Hepatocyte (in vitro differentiated cells): ENCODE results near the gene SMG7. TPM values are rescaled to one million over a fixed set of nuclear protein-coding genes. Genes with fewer than 3 reads are reported as not detected.
A peak's percentile ranks its signal among the peaks of the same experiment; 100 is the strongest.

Experiments used
- DNase-seq: peaks from one replicate; pipeline ENCODE4 v3.0.0-alpha.2; 2016; ENCODE audit warnings: low spot score
- H2AFZ ChIP-seq: fragments of 200-600 bp; sonication (generic); 2 replicates; pipeline ENCODE4 v1.6.0; 2016; ENCODE audit warnings: antibody characterized with exemption, mild to moderate bottlenecking
- H3K27ac ChIP-seq: fragments of 200-600 bp; sonication (generic); 2 replicates; pipeline ENCODE4 v1.5.1; 2016; ENCODE audit warnings: mild to moderate bottlenecking
- H3K27me3 ChIP-seq: fragments of 200-600 bp; sonication (generic); 2 replicates; pipeline ENCODE4 v1.6.1; 2016
- H3K36me3 ChIP-seq: fragments of 200-600 bp; sonication (generic); replicated peaks from 2 replicates; pipeline ENCODE4 v1.5.1; 2016; ENCODE audit warnings: low read depth; ENCODE audit not compliant: insufficient read depth
- H3K4me1 ChIP-seq: fragments of 200-600 bp; sonication (generic); 2 replicates; pipeline ENCODE4 v1.5.1; 2016; ENCODE audit warnings: mild to moderate bottlenecking, moderate library complexity; ENCODE audit not compliant: insufficient read depth
- H3K4me2 ChIP-seq: fragments of 200-600 bp; sonication (generic); 2 replicates; pipeline ENCODE4 v1.6.0; 2016
- H3K4me3 ChIP-seq: fragments of 200-600 bp; sonication (generic); 2 replicates; pipeline ENCODE4 v1.5.1; 2016; ENCODE audit warnings: mild to moderate bottlenecking
- H3K79me2 ChIP-seq: fragments of 200-600 bp; sonication (generic); 2 replicates; pipeline ENCODE4 v1.6.0; 2017; ENCODE audit warnings: mild to moderate bottlenecking
- H3K9me2 ChIP-seq: fragments of 200-600 bp; sonication (generic); replicated peaks from 2 replicates; pipeline ENCODE4 v1.6.0; 2017; ENCODE audit warnings: mild to moderate bottlenecking; ENCODE audit not compliant: insufficient read depth
- H3K9me3 ChIP-seq: fragments of 200-600 bp; sonication (generic); 2 replicates; pipeline ENCODE4 v1.5.1; 2016; ENCODE audit warnings: low read depth, mild to moderate bottlenecking
- H4K20me1 ChIP-seq: fragments of 200-600 bp; sonication (generic); 2 replicates; pipeline ENCODE4 v1.6.0; 2016; ENCODE audit warnings: mild to moderate bottlenecking; ENCODE audit not compliant: insufficient read depth, poor library complexity, severe bottlenecking
- EZH2 ChIP-seq: fragments of 200-600 bp; sonication (generic); IDR thresholded peaks from 2 replicates; pipeline ENCODE4 v1.6.1; 2016; ENCODE audit warnings: antibody characterized with exemption, mild to moderate bottlenecking, borderline replicate concordance
- EZH2phosphoT487 ChIP-seq: fragments of 200-600 bp; sonication (generic); IDR thresholded peaks from one replicate; pipeline ENCODE4 v1.6.1; 2018; ENCODE audit warnings: antibody characterized with exemption, mild to moderate bottlenecking, low read depth, moderate library complexity; ENCODE audit not compliant: unreplicated experiment, severe bottlenecking
- WGBS: methylation state at CpG from one replicate; pipeline ENCODE4 v1.1.6; 2016; ENCODE audit warnings: low lambda C conversion rate; ENCODE audit errors: missing lambda C conversion rate; 5-methylcytosine and 5-hydroxymethylcytosine counted together
- polyA plus RNA-seq: library from polyadenylated mRNA; unstranded; fragments of >200 nt; fragmentation: Nextera tagmentation; extraction: Ambion mirVana; gene quantifications from 2 replicates; pipeline ENCODE4 v1.2.1, GENCODE V29; 2016
- total RNA-seq: library from RNA; depleted of rRNA; stranded (reverse); fragments of >200 nt; gene quantifications from 2 replicates; pipeline ENCODE4 v1.2.3, GENCODE V29; 2014
- TF ChIP-seq, protein P1 (sequence below): fragments of 200-600 bp; sonication (generic); IDR thresholded peaks from 2 replicates; pipeline ENCODE4 v1.5.1; 2016; ENCODE audit warnings: antibody characterized with exemption, mild to moderate bottlenecking; ENCODE audit not compliant: poor library complexity

Gene SMG7
- total and polyA plus RNA-seq, 2 experiments from 2014 or later, result 28.1 to 39.5 TPM

DNA sequence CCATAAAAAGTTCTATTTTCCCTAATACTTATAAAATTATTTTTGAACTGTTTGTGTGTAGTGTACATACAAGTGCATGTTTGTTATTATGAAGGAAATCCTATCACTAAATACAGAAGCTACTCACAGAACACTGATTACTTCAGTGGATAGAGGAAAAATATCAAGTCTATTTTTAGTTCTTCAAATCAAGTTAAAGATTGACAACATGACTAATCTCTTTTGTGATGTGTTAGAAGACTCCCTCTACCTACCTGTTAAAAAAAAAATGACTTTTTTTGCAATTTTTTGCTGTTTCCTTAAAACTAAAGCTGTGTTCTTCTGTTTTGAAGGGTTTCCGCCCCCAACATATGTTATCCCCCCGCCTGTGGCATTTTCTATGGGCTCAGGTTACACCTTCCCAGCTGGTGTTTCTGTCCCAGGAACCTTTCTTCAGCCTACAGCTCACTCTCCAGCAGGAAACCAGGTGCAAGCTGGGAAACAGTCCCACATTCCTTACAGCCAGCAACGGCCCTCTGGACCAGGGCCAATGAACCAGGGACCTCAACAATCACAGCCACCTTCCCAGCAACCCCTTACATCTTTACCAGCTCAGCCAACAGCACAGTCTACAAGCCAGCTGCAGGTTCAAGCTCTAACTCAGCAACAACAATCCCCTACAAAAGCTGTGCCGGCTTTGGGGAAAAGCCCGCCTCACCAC, 72.4 kb downstream of the SMG7 start:
- TF ChIP-seq EZH2 (no peak), EZH2phosphoT487 (no peak)
- TF ChIP-seq, protein P1, sequence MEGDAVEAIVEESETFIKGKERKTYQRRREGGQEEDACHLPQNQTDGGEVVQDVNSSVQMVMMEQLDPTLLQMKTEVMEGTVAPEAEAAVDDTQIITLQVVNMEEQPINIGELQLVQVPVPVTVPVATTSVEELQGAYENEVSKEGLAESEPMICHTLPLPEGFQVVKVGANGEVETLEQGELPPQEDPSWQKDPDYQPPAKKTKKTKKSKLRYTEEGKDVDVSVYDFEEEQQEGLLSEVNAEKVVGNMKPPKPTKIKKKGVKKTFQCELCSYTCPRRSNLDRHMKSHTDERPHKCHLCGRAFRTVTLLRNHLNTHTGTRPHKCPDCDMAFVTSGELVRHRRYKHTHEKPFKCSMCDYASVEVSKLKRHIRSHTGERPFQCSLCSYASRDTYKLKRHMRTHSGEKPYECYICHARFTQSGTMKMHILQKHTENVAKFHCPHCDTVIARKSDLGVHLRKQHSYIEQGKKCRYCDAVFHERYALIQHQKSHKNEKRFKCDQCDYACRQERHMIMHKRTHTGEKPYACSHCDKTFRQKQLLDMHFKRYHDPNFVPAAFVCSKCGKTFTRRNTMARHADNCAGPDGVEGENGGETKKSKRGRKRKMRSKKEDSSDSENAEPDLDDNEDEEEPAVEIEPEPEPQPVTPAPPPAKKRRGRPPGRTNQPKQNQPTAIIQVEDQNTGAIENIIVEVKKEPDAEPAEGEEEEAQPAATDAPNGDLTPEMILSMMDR, result no peak
- DNase-seq, result peak; percentile 62
- Histone ChIP-seq H4K20me1 (no peaks in the 10 kb centered on the region), H3K36me3 (no peaks in the 10 kb centered on the region), H2AFZ (no peak overlapping the region), H3K79me2 (peaks cover 2% of the 10 kb centered on the region), H3K4me2 (no peak overlapping the region), H3K27ac (peak overlapping the region; percentile 78), H3K27me3 (no peaks in the 10 kb centered on the region), H3K9me3 (no peaks in the 10 kb centered on the region), H3K4me1 (peaks cover 5% of the 10 kb centered on the region), H3K9me2 (no peaks in the 10 kb centered on the region), H3K4me3 (no peak overlapping the region)
- 77% methylated on average over 5 of the region's 5 CpGs for WGBS

DNA sequence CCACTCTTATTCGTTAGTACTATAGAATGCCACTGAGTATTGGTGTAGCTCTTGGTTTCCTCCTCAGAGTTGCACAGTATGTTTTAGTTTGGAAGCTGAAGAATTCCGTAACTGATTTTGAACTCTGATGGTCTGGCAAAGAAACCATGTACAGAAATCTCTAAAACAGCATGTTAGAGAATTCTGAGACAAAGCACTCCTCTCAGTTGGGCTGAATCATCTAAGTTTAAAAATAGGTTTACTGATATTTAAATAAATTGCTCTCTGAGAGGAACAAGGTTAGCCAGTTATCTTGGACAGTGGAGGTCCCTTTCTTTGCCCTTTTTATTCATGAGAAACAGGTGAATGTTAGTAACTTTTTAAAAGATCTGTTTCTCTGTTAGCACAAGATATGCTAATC, 74.1 kb downstream of the SMG7 start:
- no peaks in the 10 kb centered on the region for H3K27me3 ChIP-seq
- TF ChIP-seq EZH2, result no peak
- no peak for TF ChIP-seq EZH2phosphoT487
- TF ChIP-seq, protein P1, result no peak
- H3K36me3 ChIP-seq, result no peaks in the 10 kb centered on the region
- peaks cover 2% of the 10 kb centered on the region for H3K79me2 ChIP-seq
- H3K9me3 ChIP-seq, result no peaks in the 10 kb centered on the region
- 94% methylated on average over 2 of the region's 2 CpGs for WGBS
- H3K4me1 ChIP-seq, result peaks cover 5% of the 10 kb centered on the region
- H3K9me2 ChIP-seq, result no peaks in the 10 kb centered on the region
- DNase-seq, result no peak
- no peak overlapping the region for H2AFZ ChIP-seq
- H3K4me3 ChIP-seq, result no peak overlapping the region
- H4K20me1 ChIP-seq, result no peaks in the 10 kb centered on the region
- H3K4me2 ChIP-seq, result no peak overlapping the region
- H3K27ac ChIP-seq, result peak overlapping the region; percentile 78

- H3K27ac ChIP-seq, result no peak overlapping the region
- peaks cover 5% of the 10 kb centered on the region for H3K4me1 ChIP-seq
- H3K4me2 ChIP-seq, result no peak overlapping the region
- no peaks in the 10 kb centered on the region for H3K9me3 ChIP-seq
- no peaks in the 10 kb centered on the region for H3K27me3 ChIP-seq
- H3K9me2 ChIP-seq, result no peaks in the 10 kb centered on the region
- H2AFZ ChIP-seq, result no peak overlapping the region
- DNase-seq, result no peak
- H3K4me3 ChIP-seq, result no peak overlapping the region
- peaks cover 2% of the 10 kb centered on the region for H3K79me2 ChIP-seq
- H4K20me1 ChIP-seq, result no peaks in the 10 kb centered on the region
- WGBS, result 94% methylated on average over 1 of the region's 1 CpG
- TF ChIP-seq EZH2 (no peak), EZH2phosphoT487 (no peak)
- TF ChIP-seq, protein P1, result no peak
- no peaks in the 10 kb centered on the region for H3K36me3 ChIP-seq
Observed at GRCh38 chr1:183548116-183548515, 75.8 kb downstream of the SMG7 start.
